Osteocyte (in vitro differentiated cells): ENCODE data around the gene BIN1. TPM values are rescaled to one million over a fixed set of nuclear protein-coding genes. Genes with fewer than 3 reads are reported as not detected.
"Not testable (repeated sequence)": the region's sequence is repeated elsewhere in the genome, so short reads cannot be mapped to it uniquely, and the experiment has no call there.

Experiments
- DNase-seq: peaks from one replicate; pipeline ENCODE4 v3.0.0; 2021; ENCODE audit warnings: mixed read lengths; ENCODE audit not compliant: unreplicated experiment; ENCODE audit errors: extremely low spot score
- H3K27ac Mint-ChIP-seq: one replicate; pipeline ENCODE4 v1.8.0; 2021; ENCODE audit warnings: mild to moderate bottlenecking, mixed read lengths; ENCODE audit not compliant: unreplicated experiment
- H3K27me3 Mint-ChIP-seq: one replicate; pipeline ENCODE4 v1.8.0; 2021; ENCODE audit warnings: mixed read lengths; ENCODE audit not compliant: unreplicated experiment
- H3K36me3 Mint-ChIP-seq: one replicate; pipeline ENCODE4 v1.8.0; 2021; ENCODE audit warnings: mixed read lengths; ENCODE audit not compliant: unreplicated experiment
- H3K4me1 Mint-ChIP-seq: one replicate; pipeline ENCODE4 v1.8.0; 2021; ENCODE audit warnings: mixed read lengths; ENCODE audit not compliant: unreplicated experiment
- H3K4me3 Mint-ChIP-seq: one replicate; pipeline ENCODE4 v1.8.0; 2021; ENCODE audit warnings: mild to moderate bottlenecking, moderate library complexity, mixed read lengths; ENCODE audit not compliant: unreplicated experiment
- H3K9me3 Mint-ChIP-seq: one replicate; pipeline ENCODE4 v1.8.0; 2021; ENCODE audit warnings: mixed read lengths; ENCODE audit not compliant: unreplicated experiment
- total RNA-seq: library from RNA; stranded (reverse); gene quantifications from 2 replicates; pipeline ENCODE4 v1.2.1, GENCODE V29; 2021
- TF ChIP-seq, protein P1 (sequence below): fragments of 200-600 bp; sonication (generic); IDR thresholded peaks from 2 replicates; pipeline ENCODE4 v1.5.0; 2021; ENCODE audit warnings: antibody characterized with exemption, mild to moderate bottlenecking, moderate library complexity

The BIN1 gene
- total RNA-seq, 1 donor from 2014 or later = 101 TPM

DNA sequence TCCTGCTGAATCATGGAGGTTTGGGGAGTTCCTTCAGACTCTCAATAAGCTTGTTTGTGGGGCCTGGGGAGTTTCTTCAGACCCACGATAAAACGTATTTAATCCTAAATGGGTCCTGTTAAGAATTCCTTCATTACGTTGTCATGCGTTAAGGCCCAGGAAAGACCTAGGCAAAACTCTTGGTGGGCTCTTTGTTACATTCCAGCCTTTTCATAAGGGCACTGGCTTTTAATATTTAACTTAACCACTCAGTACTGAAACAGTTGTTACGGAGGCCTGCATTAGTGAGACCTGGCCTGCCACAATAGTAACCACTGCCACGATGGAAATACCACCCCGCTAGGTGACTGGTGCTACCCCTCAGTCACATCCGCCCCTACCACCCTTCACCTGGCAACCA is 17.5 kb upstream of the BIN1 start:
- Mint-ChIP-seq H3K27ac (no peak overlapping the region), H3K9me3 (no peaks in the 10 kb centered on the region), H3K36me3 (no peaks in the 10 kb centered on the region), H3K4me1 (peaks cover 11% of the 10 kb centered on the region), H3K4me3 (no peak overlapping the region), H3K27me3 (no peaks in the 10 kb centered on the region)
- TF ChIP-seq, protein P1, sequence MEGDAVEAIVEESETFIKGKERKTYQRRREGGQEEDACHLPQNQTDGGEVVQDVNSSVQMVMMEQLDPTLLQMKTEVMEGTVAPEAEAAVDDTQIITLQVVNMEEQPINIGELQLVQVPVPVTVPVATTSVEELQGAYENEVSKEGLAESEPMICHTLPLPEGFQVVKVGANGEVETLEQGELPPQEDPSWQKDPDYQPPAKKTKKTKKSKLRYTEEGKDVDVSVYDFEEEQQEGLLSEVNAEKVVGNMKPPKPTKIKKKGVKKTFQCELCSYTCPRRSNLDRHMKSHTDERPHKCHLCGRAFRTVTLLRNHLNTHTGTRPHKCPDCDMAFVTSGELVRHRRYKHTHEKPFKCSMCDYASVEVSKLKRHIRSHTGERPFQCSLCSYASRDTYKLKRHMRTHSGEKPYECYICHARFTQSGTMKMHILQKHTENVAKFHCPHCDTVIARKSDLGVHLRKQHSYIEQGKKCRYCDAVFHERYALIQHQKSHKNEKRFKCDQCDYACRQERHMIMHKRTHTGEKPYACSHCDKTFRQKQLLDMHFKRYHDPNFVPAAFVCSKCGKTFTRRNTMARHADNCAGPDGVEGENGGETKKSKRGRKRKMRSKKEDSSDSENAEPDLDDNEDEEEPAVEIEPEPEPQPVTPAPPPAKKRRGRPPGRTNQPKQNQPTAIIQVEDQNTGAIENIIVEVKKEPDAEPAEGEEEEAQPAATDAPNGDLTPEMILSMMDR = no peak
- DNase-seq = no peak

DNA sequence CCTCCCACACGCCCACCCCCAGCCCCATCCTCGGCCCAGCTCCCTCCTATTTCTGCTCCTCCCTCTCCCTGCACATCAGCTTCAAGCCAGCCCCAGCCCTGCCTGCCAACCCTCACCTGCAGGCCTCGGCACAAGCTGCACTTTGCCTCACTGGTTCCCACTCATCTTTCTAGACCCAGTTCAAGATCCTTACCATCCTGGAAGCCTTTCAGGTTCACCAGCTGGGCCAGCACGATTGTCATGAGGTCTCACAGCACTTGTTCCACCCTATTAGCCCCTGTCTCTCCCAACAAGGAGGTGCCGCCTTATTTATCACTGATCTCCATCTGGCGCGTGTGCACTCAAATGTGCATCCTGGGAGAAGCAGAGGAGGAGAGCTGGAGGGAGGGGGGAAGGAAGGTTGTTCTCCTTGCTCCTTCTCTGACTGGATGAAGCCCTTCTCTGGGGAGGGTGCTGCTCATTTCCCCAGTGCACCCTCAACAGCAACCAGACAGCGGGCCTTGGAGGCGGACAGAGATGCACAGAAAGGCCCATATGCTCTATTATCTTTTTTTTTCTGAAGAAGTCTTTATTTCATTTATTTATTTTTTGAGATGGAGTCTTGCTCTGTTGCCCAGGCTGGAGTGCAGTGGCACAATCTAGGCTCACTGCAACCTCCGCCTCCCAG is 15.5 kb upstream of the BIN1 start:
- no peaks in the 10 kb centered on the region for H3K36me3 Mint-ChIP-seq
- H3K27me3 Mint-ChIP-seq = no peaks in the 10 kb centered on the region
- H3K4me3 Mint-ChIP-seq = no peak overlapping the region
- peak; percentile 66 for DNase-seq
- H3K9me3 Mint-ChIP-seq = no peaks in the 10 kb centered on the region
- no peak overlapping the region for H3K27ac Mint-ChIP-seq
- TF ChIP-seq, protein P1 = no peak
- H3K4me1 Mint-ChIP-seq = peaks cover 4% of the 10 kb centered on the region

DNA sequence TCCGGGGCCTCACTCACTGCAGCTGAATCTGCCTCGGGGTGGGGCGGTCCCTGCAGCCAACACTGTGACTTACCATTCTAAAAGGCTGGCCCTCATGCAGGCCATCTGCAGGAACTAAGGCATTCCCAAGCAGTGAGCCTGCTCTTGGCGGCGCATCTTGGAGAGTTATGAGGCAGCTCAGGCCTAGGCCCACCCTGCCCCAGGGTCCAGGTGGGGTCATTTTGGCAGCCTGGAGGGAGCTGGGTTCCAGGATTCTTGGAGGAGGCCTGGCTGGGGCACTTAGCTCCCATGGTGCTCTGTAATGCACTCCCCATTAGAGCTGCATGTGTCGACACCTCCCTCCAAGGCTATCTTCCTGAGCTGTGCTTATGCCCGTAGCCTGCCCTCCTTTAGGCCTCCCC is 14.8 kb upstream of the BIN1 start:
- Mint-ChIP-seq H3K9me3 (no peaks in the 10 kb centered on the region), H3K36me3 (no peaks in the 10 kb centered on the region), H3K4me1 (peaks cover 4% of the 10 kb centered on the region), H3K27me3 (no peaks in the 10 kb centered on the region), H3K27ac (no peak overlapping the region), H3K4me3 (no peak overlapping the region)
- peak; percentile 63 for DNase-seq
- TF ChIP-seq, protein P1 = no peak

DNA sequence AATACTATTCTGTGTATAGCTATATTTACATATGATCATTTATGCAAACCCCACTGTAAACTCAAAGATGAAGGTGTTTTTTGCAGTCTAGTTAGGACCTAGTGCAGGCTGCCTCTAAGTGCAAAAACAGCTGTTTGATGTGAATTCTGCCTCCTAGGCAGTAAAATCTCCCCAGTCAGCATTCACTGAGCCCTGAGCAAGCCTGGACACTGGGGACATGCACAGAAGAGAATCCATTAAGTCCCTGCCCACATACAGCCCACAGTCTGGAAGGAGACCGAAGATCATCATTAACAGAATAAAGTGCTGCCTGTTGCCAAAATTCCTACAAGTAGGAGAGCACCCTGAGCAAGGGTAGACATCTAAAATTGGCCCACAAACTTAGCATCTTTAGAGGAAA is 14.4 kb upstream of the BIN1 start:
- TF ChIP-seq, protein P1 = no peak
- peaks cover 4% of the 10 kb centered on the region for H3K4me1 Mint-ChIP-seq
- H3K9me3 Mint-ChIP-seq = no peaks in the 10 kb centered on the region
- DNase-seq = no peak
- no peaks in the 10 kb centered on the region for H3K36me3 Mint-ChIP-seq
- no peak overlapping the region for H3K4me3 Mint-ChIP-seq
- no peak overlapping the region for H3K27ac Mint-ChIP-seq
- H3K27me3 Mint-ChIP-seq = no peaks in the 10 kb centered on the region

DNA sequence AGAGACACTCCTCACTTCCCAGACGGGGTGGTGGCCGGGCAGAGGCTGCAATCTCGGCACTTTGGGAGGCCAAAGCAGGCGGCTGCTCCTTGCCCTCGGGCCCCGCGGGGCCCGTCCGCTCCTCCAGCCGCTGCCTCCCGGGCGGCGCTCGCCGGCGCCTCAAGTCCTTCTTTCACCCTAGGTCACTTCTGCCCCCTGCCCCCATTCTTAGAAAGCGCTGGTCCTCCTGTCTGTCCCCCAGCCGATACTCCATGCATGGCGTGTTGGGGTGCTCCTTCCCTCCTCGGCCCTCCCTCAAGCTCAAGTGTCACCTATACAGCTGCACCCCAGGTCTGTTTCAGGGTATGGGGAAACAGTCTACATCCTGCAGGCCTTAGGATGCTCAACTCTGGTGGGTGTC is 13.5 kb upstream of the BIN1 start:
- H3K9me3 Mint-ChIP-seq = not testable (repeated sequence)

More for the DNA sequence above, 13.5 kb upstream of the BIN1 start:
- not testable (repeated sequence) for DNase-seq, H3K27ac Mint-ChIP-seq, H3K4me3 Mint-ChIP-seq, H3K36me3 Mint-ChIP-seq, H3K4me1 Mint-ChIP-seq, H3K27me3 Mint-ChIP-seq
